CD4-positive, alpha-beta T cell treated with Interleukin-17A for 1 hour (primary cell): ENCODE data around the gene ARAP2.

Experiments used
- DNase-seq: peaks from one replicate; pipeline ENCODE4 v3.0.0-alpha.2; 2020

The ARAP2 gene

DNA sequence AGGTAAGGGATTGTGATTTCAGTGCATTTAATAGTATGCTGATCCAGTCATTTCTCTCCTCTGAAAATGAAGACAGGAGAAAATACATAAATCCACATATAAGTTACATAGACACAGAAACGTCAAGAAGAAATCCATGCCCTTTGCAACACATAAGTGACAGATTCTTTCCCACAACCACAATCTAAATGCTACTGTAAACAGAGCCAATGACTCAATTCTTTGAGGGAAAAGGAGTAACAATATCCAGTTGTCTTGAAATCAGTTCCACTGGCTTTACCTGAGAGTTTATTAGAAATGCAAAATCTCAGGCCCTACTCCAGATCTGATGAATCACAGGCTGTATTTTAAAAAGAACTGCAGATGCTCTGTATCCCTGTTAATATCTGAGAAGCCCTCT lies 66.4 kb downstream of the ARAP2 start:
- no peak for DNase-seq

- no peak for DNase-seq
Measured at GRCh38 chr4:36174570-36174969, 69.7 kb downstream of the ARAP2 start.

DNA sequence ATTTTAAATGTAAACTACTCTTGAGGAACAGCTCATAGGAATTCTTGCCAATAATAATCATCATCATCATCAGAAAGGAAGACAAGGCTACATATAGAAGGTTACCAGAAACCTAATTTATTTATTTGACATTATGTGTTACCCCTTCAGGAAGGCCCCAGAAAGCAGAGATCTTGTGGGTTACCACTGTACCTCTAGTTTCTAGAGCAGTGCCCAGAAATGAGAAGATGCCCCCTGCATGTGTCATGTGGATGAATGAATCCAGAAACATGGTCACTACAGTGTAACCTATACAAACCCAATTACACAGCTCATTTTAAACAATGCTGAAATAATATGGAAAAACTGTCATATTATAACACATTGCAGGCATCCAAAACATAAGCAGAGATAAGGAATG lies 70.4 kb downstream of the ARAP2 start:
- no peak for DNase-seq

DNA sequence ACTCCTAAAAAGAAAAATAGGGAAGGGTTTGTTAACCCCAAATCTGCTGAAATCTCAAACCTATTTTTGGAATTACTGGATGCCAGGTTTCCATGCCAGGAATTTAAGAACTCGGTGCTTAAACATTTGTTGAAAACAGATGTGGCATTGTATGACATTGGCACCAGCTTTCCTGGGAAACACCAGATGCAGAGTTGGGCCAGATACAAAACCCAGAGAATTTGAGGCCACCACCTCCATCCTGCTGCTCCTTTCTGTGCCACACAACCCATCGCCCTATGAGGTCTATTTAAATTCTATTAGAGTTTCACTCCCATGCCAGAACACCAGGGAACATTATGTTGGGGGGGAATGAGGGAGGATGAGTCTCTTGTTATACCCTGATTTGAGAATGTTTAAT lies 71.7 kb downstream of the ARAP2 start:
- no peak for DNase-seq

GRCh38 chr4:36168127-36168878 lies 76.0 kb downstream of the ARAP2 start:
- DNase-seq: no peak

DNA sequence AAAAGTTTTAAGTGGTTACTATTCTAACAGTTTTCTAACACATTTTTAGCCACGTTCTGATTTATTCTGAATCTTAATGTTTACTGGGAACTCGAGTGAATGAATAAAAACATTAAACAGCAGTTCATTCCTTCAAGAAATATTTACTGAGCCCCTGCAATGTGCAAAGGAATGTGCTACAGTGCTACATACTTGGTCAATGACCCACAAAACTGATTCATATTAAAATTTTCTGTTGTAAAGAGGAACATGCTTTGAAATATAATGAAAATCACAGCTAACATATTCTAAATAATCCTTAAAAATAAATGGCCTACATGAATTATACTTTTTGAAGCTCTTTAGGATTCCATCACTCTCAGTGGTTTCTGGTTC lies 78.7 kb downstream of the ARAP2 start:
- no peak for DNase-seq

GRCh38 chr4:36164900-36165630 lies 79.2 kb downstream of the ARAP2 start:
- DNase-seq: no peak

DNA sequence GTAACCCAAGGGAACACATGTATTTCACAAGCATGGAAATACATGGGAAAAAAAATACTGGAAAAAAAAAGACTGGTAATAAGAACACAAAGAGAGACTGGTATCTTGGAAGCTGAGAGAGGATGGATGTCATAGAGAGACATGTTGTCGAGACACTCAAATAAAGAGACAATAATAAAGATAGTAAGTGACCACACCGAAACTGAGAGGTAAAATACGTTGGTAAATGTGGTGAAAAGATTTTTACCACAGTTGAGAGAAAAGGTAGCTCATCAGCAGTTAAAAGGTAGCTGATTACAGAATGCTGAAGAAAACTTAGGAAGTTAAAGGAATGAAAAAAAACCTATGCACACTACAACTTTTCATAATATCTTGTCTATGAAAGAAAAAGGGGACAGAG lies 81.1 kb downstream of the ARAP2 start:
- no peak for DNase-seq

DNA sequence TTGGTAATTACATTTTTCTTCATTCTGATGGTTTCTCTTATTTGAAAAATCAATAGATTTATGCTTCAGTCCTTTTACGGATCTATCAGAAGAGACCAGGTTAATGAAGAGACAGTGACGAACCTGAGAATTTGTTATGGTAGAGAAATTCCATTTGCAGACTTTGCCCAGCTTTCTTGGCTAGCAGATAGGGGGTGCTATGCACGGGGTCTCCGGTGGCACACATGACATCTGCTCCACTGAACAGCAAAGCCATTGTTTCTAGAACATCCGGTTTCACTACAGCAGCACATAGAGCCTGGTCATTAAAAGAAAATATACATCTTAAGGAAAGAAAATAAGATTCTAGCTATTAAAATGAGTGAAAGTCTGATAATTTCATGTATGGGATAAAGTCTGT lies 85.1 kb downstream of the ARAP2 start:
- DNase-seq: no peak

DNA sequence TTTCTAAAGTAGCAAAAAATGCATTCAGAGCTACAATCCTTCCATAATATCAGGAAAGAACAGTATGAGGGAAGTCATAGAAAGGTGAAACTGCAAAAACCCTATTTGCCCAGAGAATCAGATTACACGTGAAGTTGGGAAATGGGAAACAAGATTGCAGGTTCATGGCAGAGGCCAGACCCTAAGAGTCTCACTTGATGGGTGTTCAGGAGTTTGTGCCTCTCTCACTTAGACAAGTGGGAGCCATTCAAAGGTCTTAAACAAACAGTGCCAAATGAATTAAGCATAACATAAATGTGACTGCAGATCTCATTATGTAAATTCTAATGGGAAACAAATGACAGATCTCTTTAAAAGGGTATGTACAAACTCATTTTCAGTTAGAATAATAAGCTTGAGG lies 91.6 kb downstream of the ARAP2 start:
- no peak for DNase-seq

- no peak for DNase-seq
Measured at GRCh38 chr4:36142504-36142903, 101.8 kb downstream of the ARAP2 start.

DNA sequence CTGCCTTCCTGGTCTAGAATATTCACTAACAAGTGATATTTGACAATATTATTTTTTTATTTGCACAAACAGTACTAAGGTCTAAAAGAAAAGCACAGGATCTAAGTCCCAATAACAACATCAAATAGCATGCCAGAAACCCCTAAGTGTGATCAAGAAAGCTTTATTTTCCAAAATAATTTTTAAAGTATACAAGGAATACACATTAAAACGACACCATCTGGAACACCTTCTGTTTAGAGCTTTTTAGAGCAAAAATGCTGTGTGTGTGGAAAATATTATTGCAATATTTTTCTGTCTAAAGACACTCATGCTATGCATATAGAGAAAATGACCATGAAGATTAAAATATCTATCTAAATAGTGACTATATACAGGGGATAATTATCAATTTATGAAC lies 103.1 kb downstream of the ARAP2 start:
- DNase-seq: no peak

- DNase-seq: no peak
Measured at GRCh38 chr4:36140421-36140820, 103.9 kb downstream of the ARAP2 start.

- no peak for DNase-seq
Measured at GRCh38 chr4:36138220-36138619, 106.1 kb downstream of the ARAP2 start.

- no peak for DNase-seq
Measured at GRCh38 chr4:36137336-36137735, 107.0 kb downstream of the ARAP2 start.

- no peak for DNase-seq
Measured at GRCh38 chr4:36133658-36134057, 110.7 kb downstream of the ARAP2 start.

- DNase-seq: no peak
Measured at GRCh38 chr4:36133086-36133485, 111.2 kb downstream of the ARAP2 start.

GRCh38 chr4:36130641-36131040 lies 113.7 kb downstream of the ARAP2 start:
- no peak for DNase-seq

DNA sequence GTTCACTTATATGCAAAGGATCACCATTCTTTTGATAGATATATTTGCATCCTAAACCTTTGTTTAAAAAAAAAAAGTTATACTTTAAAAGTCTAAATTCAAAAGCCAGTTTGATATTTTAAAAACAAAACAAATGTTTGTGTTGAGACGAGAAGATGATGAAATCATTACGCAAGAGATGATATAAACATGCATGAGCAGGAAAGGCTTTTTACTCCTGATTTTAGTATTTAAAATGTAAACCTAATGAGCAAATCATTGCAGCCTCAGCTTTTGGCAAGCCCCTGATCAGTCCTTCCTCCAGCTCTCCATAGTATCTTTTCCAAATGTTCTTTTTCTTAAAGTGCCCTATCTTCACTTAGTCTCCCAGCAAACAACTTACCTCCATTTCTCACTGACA lies 115.6 kb downstream of the ARAP2 start:
- DNase-seq: no peak

DNA sequence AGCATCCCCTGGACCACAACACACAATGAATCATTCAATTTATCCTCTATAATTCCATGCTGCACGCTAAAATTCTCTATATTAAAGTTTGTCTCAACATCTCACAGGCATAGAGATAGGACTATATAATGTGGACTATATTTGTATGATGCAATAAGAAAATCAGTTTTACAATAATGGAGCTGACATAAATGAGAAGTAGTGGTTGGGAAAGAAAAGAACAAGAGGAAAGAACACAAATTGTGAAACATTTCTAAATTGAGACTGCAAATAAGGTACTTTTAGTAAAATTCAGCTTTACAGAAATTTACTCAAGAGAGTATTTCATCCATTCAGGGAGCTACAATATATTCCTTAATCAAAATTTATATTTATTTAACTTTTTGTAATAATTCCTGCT lies 120.4 kb downstream of the ARAP2 start:
- no peak for DNase-seq

GRCh38 chr4:36115312-36115711 lies 129.0 kb downstream of the ARAP2 start:
- no peak for DNase-seq

DNA sequence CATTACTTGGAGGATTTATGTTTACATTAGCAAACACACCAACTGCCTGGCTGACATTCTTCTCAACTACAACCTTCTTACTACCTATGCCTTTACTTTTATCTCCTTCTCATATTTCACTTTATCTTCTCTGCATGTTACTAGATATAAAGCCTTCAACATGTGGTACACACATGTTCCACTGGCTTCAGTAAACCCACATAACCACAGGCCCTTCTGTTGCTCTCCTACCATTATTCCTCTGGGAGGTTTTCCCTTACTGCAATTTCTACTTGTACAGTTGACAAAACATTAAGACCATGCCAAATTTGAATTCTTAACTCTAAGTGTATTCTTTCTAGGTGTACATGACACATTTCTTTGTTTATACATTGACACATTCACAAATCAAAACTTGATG lies 133.1 kb downstream of the ARAP2 start:
- DNase-seq: no peak

DNA sequence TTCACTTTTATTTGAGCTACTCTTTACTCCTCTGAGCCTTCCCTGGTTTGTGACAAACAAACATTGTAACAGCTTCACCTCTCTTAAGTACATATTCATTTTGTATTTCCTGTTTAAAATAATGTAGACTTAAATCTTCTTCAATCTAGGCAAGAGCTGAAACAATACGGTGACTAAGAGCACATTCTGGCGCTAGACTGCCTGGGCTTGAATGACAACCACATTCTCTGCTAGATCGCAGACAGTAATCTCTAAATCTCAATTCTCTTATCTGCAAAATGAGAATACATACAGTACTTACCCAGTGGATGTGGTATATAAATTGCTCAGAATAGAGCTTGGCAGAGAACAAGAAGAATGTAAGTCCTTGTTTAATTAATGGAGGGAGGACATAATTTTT lies 144.8 kb downstream of the ARAP2 start:
- no peak for DNase-seq

DNA sequence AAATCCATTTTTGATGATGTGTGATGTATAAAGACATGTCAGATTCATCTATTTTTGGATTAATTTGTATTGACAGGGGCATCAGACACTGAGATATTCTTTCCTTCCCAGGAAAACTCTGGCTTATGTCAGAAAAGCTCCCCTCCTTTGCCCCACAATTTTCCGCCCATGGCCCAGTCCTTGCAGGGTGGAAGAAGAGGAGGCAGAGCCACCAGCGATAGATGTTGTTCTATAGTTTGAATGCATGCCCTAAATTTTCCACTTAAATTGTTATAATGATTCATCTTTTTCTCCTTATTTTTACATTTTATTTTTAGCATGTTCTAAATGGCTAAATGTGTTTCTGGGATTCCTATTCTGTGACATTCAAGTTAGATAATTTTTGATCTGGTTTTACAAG lies 149.3 kb downstream of the ARAP2 start:
- no peak for DNase-seq

GRCh38 chr4:36091997-36092396 lies 152.3 kb downstream of the ARAP2 start:
- no peak for DNase-seq
